ENCODE data around the gene SREBF2.

SREBF2 gene

DNA sequence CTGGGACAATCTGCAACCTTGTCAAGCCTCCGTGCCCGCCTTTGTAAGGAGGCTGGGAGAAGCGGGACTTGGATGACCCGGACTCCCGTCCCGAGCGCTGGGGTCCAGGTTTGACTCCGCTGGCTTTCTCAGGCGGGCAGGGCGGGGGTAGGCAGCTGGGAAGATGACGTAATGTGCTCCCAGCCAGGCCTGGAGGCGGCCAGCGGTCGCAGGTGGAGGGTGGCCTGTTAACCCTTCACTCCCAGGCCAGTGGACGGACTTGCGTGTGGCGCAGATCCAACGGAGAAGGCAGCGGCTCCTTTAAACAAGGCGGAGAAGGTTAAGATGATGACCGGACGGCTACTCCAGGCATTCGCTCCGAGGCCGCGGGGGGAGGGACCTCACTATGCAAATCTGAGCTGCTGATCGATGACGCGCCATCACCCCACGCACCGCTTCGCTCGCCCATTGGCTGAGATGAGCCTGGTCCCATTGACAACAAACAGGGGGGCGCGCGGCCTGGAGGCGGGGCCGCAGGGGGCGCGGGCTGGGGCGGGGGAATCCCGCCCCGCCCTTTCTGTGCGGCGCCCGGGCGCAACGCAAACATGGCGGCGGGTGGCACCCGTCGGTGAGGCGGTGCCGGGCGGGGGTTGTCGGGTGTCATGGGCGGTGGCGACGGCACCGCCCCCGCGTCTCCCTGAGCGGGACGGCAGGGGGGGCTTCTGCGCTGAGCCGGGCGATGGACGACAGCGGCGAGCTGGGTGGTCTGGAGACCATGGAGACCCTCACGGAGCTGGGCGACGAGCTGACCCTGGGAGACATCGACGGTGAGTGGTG is at the start of gene SREBF2:
TSS of gene SREBF2 (plus strand) at position 553 of the 816 bp plus-strand sequence. CDS start at position 719, 166 bp downstream.
- TF ChIP-seq, protein P1, sequence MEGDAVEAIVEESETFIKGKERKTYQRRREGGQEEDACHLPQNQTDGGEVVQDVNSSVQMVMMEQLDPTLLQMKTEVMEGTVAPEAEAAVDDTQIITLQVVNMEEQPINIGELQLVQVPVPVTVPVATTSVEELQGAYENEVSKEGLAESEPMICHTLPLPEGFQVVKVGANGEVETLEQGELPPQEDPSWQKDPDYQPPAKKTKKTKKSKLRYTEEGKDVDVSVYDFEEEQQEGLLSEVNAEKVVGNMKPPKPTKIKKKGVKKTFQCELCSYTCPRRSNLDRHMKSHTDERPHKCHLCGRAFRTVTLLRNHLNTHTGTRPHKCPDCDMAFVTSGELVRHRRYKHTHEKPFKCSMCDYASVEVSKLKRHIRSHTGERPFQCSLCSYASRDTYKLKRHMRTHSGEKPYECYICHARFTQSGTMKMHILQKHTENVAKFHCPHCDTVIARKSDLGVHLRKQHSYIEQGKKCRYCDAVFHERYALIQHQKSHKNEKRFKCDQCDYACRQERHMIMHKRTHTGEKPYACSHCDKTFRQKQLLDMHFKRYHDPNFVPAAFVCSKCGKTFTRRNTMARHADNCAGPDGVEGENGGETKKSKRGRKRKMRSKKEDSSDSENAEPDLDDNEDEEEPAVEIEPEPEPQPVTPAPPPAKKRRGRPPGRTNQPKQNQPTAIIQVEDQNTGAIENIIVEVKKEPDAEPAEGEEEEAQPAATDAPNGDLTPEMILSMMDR (IDR thresholded peaks at IDR 0.05), result no peak

DNA sequence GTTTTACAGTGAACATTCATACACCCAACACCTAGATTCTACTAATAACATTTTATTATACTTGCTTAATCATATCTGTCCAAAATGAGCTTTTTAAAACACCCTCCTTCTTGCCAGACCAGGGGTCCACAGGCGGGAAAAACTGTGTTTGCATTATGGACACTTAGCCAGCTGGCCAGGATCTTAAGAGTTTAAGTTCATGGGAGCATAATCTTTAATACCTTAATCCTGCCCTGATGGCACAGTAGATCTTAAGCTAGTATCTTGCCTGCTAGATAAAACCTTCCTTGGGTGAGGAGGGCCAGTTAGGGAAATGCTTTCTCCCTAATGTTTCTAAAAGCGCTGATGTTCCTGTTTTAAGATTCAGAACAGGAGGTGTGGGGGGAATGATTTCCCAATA is 45.6 kb upstream of the SREBF2 start:
- TF ChIP-seq, protein P1 (IDR thresholded peaks at IDR 0.05), result no peak

- TF ChIP-seq, protein P1 (IDR thresholded peaks at IDR 0.05), result no peak
These were observed 39.0 kb upstream of the SREBF2 start for GRCh38 chr22:41793871-41794270.

GRCh38 chr22:41798736-41799135 is 34.2 kb upstream of the SREBF2 start:
- TF ChIP-seq, protein P1 (IDR thresholded peaks at IDR 0.05), result no peak

DNA sequence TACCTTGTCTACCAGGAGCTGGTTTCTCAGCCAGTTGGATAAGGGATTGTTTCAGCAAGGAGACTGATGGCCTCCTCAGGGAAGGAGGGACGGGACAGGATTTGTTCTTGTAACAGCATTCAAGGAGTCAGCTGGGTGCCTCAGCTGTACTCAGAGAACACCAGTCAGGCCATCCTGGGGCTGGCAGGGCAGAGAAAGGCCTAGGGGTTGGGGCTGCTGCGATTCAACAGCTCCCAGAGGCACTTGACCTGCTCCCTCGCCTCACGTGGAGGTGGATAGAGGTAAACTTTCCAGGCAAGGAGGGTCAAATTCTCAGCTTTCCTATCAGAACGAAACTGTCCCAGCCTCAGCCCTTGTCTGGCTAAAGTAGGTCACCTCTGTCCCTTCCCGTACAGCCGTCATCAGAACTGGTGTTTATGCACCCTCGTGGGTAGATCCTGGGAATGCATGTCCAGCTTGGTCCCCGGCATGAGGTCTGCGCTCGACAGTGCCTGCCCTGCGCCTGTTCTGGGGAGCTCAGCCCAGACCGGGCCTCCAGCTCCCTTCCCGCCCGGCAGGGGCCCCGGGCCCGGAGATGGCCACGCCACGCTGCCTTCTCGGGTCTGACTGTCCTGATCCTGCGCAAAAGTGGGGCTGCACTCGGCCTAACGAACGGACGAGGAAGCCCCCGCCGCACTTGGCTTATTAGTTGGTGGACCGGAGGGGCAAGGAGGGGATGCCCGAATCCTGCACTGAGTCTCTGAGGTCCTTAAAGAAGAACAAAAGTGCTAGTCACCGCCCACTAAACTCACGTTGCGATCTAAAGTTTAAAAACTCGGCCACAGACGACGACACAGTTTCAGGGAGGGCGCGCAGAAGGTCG is 33.2 kb upstream of the SREBF2 start:
- TF ChIP-seq, protein P1 (IDR thresholded peaks at IDR 0.05), result no peak

- TF ChIP-seq, protein P1 (IDR thresholded peaks at IDR 0.05), result no peak
These were observed 32.4 kb upstream of the SREBF2 start, which contains the start of gene CCDC134 for GRCh38 chr22:41800348-41801146. CCDC134 (plus strand) TSS chr22:41800679; CDS start chr22:41808891, 8,212 bp downstream.
